CD4-positive, alpha-beta T cell treated with Interleukin-15 for 4 hours (primary cell): Measurements from ENCODE around the gene GBP2.

Experiments used
- DNase-seq: peaks from one replicate; pipeline ENCODE4 v3.0.0-alpha.2; 2020; ENCODE audit warnings: low spot score

GBP2 gene

DNA sequence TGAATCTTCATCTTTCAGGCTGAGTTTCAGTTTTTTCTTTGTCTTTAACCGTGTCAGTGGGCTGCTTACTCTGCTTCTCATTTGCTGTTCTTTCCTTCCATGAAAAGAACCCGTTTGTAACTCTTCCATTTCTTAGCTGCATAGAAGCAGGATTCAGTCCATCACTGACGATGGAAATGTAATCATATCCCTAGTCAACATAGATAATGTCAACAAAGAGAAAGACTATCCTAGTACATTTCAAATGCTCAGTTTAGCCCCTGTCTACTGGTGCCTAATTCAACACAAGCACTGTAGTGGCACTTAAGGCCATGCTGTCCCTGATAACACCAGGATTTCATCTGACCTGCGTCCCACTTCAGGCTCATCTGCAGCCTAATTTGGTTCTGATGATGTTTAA, 61.3 kb downstream of the GBP2 start:
- no peak for DNase-seq

GRCh38 chr1:89063094-89063493, 62.8 kb downstream of the GBP2 start:
- DNase-seq, result no peak

- DNase-seq, result no peak
Observed at GRCh38 chr1:89060091-89060490, 65.8 kb downstream of the GBP2 start.
